HEK293 (cell line): ENCODE results near the gene CCDC78.

Source experiments
- CTCF ChIA-PET: fragments of 350-600 bp; formaldehyde crosslinking; extraction: SDS; loops from one replicate; lab custom pipeline; 2021; ENCODE audit warnings: antibody characterized with exemption; lab: Yijun Ruan, JAX
- POLR2A ChIA-PET: fragments of 300-600 bp; formaldehyde crosslinking; extraction: SDS; loops from one replicate; lab custom pipeline; 2020; ENCODE audit warnings: antibody characterized with exemption, inconsistent platforms; lab: Yijun Ruan, JAX
- H3K27ac ChIP-seq: fragments of 200-500 bp; sonication (Bioruptor generic); 2 replicates; pipeline ENCODE4 v1.5.1; 2014; ENCODE audit warnings: low read depth, low read length, control low read depth, inconsistent platforms; ENCODE audit errors: extremely low read depth
- H3K36me3 ChIP-seq, 2 experiments: fragments of 200-500 bp in 1 of 2; sonication (Bioruptor generic) in 1 of 2; 1 replicate in 1 of 2; 2 replicates in 1 of 2; pipeline ENCODE4 v1.5.1; 2014 to 2017; ENCODE audit warnings: inconsistent platforms in 2 of 2, low read length in 2 of 2; ENCODE audit not compliant: control insufficient read depth in 2 of 2, insufficient read depth in 1 of 2
- H3K4me1 ChIP-seq: fragments of 200-500 bp; sonication (Bioruptor generic); 2 replicates; pipeline ENCODE4 v1.5.1; 2014; ENCODE audit warnings: mild to moderate bottlenecking, low read length, inconsistent platforms; ENCODE audit not compliant: control insufficient read depth, insufficient read depth
- H3K4me3 ChIP-seq: 2 replicates; pipeline ENCODE4 v1.5.1; 2011; ENCODE audit warnings: low read depth, mild to moderate bottlenecking, control low read depth, low read length, moderate library complexity
- H3K9me3 ChIP-seq: fragments of 200-500 bp; sonication (Bioruptor generic); 2 replicates; pipeline ENCODE4 v1.5.1; 2014; ENCODE audit warnings: low read depth, low read length, inconsistent platforms; ENCODE audit not compliant: control insufficient read depth, insufficient read depth
- EGR2 ChIP-seq: fragments of 450-650 bp; formaldehyde crosslinking; IDR thresholded peaks from 2 replicates; pipeline ENCODE4 v1.5.1; 2016; ENCODE audit warnings: low read depth, missing biosample characterization, missing genetic modification characterization
- GLIS2 ChIP-seq: fragments of 450-650 bp; formaldehyde crosslinking; IDR thresholded peaks from 2 replicates; pipeline ENCODE4 v1.5.1; 2016; ENCODE audit warnings: missing biosample characterization, missing genetic modification characterization
- SETDB1 ChIP-seq: IDR thresholded peaks from one replicate; pipeline ENCODE4 v1.6.1; 2017; ENCODE audit warnings: mild to moderate bottlenecking, low read length, moderate library complexity, mixed read lengths; ENCODE audit not compliant: insufficient read length
- ZBTB48 ChIP-seq: fragments of 450-650 bp; formaldehyde crosslinking; IDR thresholded peaks from 2 replicates; pipeline ENCODE4 v1.5.1; 2016; ENCODE audit warnings: missing biosample characterization, missing genetic modification characterization
- ZFHX2 ChIP-seq: fragments of 450-650 bp; formaldehyde crosslinking; conservative IDR thresholded peaks from 2 replicates; pipeline ENCODE4 v1.5.1; 2016; ENCODE audit warnings: missing biosample characterization, missing genetic modification characterization
- ZFP3 ChIP-seq: fragments of 450-650 bp; formaldehyde crosslinking; IDR thresholded peaks from 2 replicates; pipeline ENCODE4 v1.5.1; 2016; ENCODE audit warnings: low read depth, missing biosample characterization, missing genetic modification characterization
- ZFP37 ChIP-seq: fragments of 450-650 bp; formaldehyde crosslinking; IDR thresholded peaks from 2 replicates; pipeline ENCODE4 v1.5.1; 2016; ENCODE audit warnings: missing biosample characterization, missing genetic modification characterization
- ZNF10 ChIP-seq: fragments of 450-650 bp; formaldehyde crosslinking; IDR thresholded peaks from 2 replicates; pipeline ENCODE4 v1.5.1; 2017; ENCODE audit warnings: missing biosample characterization, missing genetic modification characterization
- ZNF140 ChIP-seq: fragments of 450-650 bp; formaldehyde crosslinking; IDR thresholded peaks from 2 replicates; pipeline ENCODE4 v1.5.1; 2016; ENCODE audit warnings: missing biosample characterization, missing genetic modification characterization
- ZNF175 ChIP-seq: fragments of 450-650 bp; formaldehyde crosslinking; IDR thresholded peaks from 2 replicates; pipeline ENCODE4 v1.5.1; 2016; ENCODE audit warnings: missing biosample characterization, missing genetic modification characterization
- ZNF223 ChIP-seq: fragments of 450-650 bp; formaldehyde crosslinking; IDR thresholded peaks from 2 replicates; pipeline ENCODE4 v1.5.1; 2016; ENCODE audit warnings: missing biosample characterization, missing genetic modification characterization
- ZNF239 ChIP-seq: fragments of 450-650 bp; formaldehyde crosslinking; IDR thresholded peaks from 2 replicates; pipeline ENCODE4 v1.5.1; 2016; ENCODE audit warnings: missing biosample characterization, missing genetic modification characterization
- ZNF292 ChIP-seq: fragments of 450-650 bp; formaldehyde crosslinking; IDR thresholded peaks from 2 replicates; pipeline ENCODE4 v1.5.1; 2016; ENCODE audit warnings: low read depth, missing biosample characterization, missing genetic modification characterization, borderline replicate concordance
- ZNF433 ChIP-seq: fragments of 450-650 bp; formaldehyde crosslinking; IDR thresholded peaks from 2 replicates; pipeline ENCODE4 v1.5.1; 2016; ENCODE audit warnings: missing biosample characterization, missing genetic modification characterization, low read depth
- ZNF501 ChIP-seq: fragments of 450-650 bp; formaldehyde crosslinking; IDR thresholded peaks from 2 replicates; pipeline ENCODE4 v1.5.1; 2016; ENCODE audit warnings: missing biosample characterization, missing genetic modification characterization
- ZNF76 ChIP-seq: fragments of 450-650 bp; formaldehyde crosslinking; IDR thresholded peaks from 2 replicates; pipeline ENCODE4; 2016; ENCODE audit warnings: low read depth, missing biosample characterization, missing genetic modification characterization, borderline replicate concordance
- ZNF792 ChIP-seq: fragments of 450-650 bp; formaldehyde crosslinking; IDR thresholded peaks from 2 replicates; pipeline ENCODE4 v1.5.1; 2016; ENCODE audit warnings: missing biosample characterization, missing genetic modification characterization
- TF ChIP-seq, protein P1 (sequence below): fragments of 450-650 bp; formaldehyde crosslinking; IDR thresholded peaks from 2 replicates; pipeline ENCODE4 v1.5.1; 2016; ENCODE audit warnings: missing biosample characterization, missing genetic modification characterization
- TF ChIP-seq, protein P2 (sequence below): fragments of 450-650 bp; IDR thresholded peaks from 2 replicates; pipeline ENCODE4 v1.5.1; 2018; ENCODE audit warnings: missing biosample characterization, missing genetic modification characterization
- TF ChIP-seq, protein P3 (sequence below): fragments of 450-650 bp; formaldehyde crosslinking; IDR thresholded peaks from 2 replicates; pipeline ENCODE4 v1.5.1; 2017; ENCODE audit warnings: missing biosample characterization, missing genetic modification characterization
- TF ChIP-seq, protein P4 (sequence below): fragments of 450-650 bp; formaldehyde crosslinking; IDR thresholded peaks from 2 replicates; pipeline ENCODE4 v1.5.1; 2017; ENCODE audit warnings: missing biosample characterization, mild to moderate bottlenecking, missing genetic modification characterization, moderate library complexity
- TF ChIP-seq, protein P5 (sequence below): fragments of 450-650 bp; formaldehyde crosslinking; IDR thresholded peaks from 2 replicates; pipeline ENCODE4 v1.5.1; 2016; ENCODE audit warnings: missing biosample characterization, missing genetic modification characterization
- TF ChIP-seq, protein P6 (sequence below): fragments of 450-650 bp; formaldehyde crosslinking; IDR thresholded peaks from 2 replicates; pipeline ENCODE4 v1.5.1; 2016; ENCODE audit warnings: missing biosample characterization, missing genetic modification characterization

The CCDC78 gene

DNA sequence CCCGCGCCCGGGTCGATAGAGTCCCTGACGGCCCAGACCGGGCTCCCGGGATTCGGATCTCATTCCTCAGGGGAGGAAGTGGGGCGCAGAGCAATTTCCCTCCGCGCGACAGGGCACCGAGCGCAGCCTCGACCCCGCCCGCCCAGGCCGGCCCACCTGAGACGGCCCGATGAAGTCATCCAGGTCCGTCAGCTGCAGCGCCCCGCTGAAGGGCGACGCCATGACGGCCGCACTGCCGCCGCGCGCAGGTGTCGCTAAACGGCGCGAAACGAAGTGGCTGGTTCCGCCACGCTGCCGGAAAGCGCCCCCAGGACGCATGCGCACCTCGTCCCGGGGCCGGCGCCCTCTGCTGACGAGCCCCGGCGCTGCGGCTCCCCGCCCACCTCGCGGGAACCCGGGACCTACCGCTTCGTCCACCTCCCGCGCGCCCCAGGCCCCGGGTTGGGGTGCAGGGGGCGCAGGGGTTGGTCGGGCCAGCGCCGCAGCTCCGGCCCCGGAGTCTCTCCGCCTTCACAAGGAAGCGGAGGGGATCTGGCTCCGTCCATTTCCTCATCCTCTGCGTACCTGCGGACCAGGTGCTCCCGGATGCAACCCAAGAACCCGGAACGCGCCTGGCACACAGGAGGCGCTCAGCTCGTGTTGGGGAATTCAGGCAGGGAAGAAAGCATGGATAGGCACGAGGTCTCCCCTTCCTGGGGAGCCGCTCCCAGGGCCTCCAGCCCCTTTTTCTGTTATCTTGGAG is 14.7 kb upstream of the CCDC78 start, which contains the start of gene CIAO3 (continued):
- TF ChIP-seq, protein P1, sequence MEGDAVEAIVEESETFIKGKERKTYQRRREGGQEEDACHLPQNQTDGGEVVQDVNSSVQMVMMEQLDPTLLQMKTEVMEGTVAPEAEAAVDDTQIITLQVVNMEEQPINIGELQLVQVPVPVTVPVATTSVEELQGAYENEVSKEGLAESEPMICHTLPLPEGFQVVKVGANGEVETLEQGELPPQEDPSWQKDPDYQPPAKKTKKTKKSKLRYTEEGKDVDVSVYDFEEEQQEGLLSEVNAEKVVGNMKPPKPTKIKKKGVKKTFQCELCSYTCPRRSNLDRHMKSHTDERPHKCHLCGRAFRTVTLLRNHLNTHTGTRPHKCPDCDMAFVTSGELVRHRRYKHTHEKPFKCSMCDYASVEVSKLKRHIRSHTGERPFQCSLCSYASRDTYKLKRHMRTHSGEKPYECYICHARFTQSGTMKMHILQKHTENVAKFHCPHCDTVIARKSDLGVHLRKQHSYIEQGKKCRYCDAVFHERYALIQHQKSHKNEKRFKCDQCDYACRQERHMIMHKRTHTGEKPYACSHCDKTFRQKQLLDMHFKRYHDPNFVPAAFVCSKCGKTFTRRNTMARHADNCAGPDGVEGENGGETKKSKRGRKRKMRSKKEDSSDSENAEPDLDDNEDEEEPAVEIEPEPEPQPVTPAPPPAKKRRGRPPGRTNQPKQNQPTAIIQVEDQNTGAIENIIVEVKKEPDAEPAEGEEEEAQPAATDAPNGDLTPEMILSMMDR (tag by site-specific recombination) = peak; percentile 99
- no peak for TF ChIP-seq ZNF239 (tag by site-specific recombination)
- no peak for TF ChIP-seq ZNF792 (tag by site-specific recombination)
- no peak for TF ChIP-seq ZNF292 (tag by site-specific recombination)
- no peak; the same call in 1 of the 2 replicates for TF ChIP-seq ZNF501 (tag by site-specific recombination)
- TF ChIP-seq, protein P2, sequence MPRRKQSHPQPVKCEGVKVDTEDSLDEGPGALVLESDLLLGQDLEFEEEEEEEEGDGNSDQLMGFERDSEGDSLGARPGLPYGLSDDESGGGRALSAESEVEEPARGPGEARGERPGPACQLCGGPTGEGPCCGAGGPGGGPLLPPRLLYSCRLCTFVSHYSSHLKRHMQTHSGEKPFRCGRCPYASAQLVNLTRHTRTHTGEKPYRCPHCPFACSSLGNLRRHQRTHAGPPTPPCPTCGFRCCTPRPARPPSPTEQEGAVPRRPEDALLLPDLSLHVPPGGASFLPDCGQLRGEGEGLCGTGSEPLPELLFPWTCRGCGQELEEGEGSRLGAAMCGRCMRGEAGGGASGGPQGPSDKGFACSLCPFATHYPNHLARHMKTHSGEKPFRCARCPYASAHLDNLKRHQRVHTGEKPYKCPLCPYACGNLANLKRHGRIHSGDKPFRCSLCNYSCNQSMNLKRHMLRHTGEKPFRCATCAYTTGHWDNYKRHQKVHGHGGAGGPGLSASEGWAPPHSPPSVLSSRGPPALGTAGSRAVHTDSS (tag by site-specific recombination) = no peak
- peak; percentile 93 for TF ChIP-seq ZNF76
- no peak for TF ChIP-seq ZNF140
- no peak for TF ChIP-seq ZNF175 (tag by site-specific recombination)
- 0 out of 2 replicates have a peak, but pooled peaks have one; percentile 48 for TF ChIP-seq ZFP37 (tag by site-specific recombination)
- TF ChIP-seq, protein P3, sequence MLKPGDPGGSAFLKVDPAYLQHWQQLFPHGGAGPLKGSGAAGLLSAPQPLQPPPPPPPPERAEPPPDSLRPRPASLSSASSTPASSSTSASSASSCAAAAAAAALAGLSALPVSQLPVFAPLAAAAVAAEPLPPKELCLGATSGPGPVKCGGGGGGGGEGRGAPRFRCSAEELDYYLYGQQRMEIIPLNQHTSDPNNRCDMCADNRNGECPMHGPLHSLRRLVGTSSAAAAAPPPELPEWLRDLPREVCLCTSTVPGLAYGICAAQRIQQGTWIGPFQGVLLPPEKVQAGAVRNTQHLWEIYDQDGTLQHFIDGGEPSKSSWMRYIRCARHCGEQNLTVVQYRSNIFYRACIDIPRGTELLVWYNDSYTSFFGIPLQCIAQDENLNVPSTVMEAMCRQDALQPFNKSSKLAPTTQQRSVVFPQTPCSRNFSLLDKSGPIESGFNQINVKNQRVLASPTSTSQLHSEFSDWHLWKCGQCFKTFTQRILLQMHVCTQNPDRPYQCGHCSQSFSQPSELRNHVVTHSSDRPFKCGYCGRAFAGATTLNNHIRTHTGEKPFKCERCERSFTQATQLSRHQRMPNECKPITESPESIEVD (tag by site-specific recombination) = no peak
- peak; percentile 73 for TF ChIP-seq ZNF10 (tag by site-specific recombination)
- TF ChIP-seq ZNF433 (tag by site-specific recombination) = no peak
- TF ChIP-seq, protein P4, sequence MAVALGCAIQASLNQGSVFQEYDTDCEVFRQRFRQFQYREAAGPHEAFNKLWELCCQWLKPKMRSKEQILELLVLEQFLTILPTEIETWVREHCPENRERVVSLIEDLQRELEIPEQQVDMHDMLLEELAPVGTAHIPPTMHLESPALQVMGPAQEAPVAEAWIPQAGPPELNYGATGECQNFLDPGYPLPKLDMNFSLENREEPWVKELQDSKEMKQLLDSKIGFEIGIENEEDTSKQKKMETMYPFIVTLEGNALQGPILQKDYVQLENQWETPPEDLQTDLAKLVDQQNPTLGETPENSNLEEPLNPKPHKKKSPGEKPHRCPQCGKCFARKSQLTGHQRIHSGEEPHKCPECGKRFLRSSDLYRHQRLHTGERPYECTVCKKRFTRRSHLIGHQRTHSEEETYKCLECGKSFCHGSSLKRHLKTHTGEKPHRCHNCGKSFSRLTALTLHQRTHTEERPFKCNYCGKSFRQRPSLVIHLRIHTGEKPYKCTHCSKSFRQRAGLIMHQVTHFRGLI = peak; percentile 53; the same call in 1 of the 2 replicates
- TF ChIP-seq ZNF223 (tag by site-specific recombination) = no peak
- TF ChIP-seq SETDB1 = no peak

DNA sequence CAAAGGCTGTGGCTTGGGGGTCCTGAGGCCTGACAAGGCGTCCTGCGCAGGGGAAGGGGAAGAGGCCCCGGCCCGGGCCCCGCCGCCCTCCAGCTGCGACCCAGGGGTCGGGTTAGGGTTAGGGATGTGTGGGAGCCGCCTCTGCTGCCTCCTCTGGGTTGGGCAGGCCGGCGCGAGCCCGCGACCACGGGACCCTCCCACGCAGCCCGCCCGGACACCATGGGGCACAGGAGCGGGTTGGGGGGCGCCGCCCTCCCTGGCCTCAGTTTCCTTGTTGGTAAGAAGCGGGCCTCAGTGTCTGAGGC is 14.2 kb upstream of the CCDC78 start:
- 0 out of 2 replicates have a peak, but pooled peaks cover 2% of the 10 kb centered on the region for H3K4me1 ChIP-seq
- POLR2A ChIA-PET = interaction anchor here (0.8 to 1.7 kb wide), 7 partner anchors 9 to 48 kb away, joined by 3 to 11 read pairs (median 4); partner anchors contain the start of genes ANTKMT and CHTF18
- H3K36me3 ChIP-seq = peaks cover 3 to 30% of the 10 kb centered on the region in 2 experiments; a peak in 2 of 3 replicates
- TF ChIP-seq, protein P5, sequence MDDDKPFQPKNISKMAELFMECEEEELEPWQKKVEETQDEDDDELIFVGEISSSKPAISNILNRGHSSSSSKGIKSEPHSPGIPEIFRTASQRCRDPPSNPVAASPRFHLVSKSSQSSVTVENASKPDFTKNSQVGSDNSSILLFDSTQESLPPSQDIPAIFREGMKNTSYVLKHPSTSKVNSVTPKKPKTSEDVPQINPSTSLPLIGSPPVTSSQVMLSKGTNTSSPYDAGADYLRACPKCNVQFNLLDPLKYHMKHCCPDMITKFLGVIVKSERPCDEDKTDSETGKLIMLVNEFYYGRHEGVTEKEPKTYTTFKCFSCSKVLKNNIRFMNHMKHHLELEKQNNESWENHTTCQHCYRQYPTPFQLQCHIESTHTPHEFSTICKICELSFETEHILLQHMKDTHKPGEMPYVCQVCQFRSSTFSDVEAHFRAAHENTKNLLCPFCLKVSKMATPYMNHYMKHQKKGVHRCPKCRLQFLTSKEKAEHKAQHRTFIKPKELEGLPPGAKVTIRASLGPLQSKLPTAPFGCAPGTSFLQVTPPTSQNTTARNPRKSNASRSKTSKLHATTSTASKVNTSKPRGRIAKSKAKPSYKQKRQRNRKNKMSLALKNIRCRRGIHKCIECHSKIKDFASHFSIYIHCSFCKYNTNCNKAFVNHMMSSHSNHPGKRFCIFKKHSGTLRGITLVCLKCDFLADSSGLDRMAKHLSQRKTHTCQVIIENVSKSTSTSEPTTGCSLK (tag by site-specific recombination) = no peak
- TF ChIP-seq ZFHX2 (peak; percentile 70), ZFP3 (tag by site-specific recombination) (no peak), EGR2 (tag by site-specific recombination) (peak; percentile 87), GLIS2 (peak; percentile 15; the same call in 1 of the 2 replicates), ZBTB48 (tag by site-specific recombination) (peak; percentile 84)
- TF ChIP-seq, protein P6, sequence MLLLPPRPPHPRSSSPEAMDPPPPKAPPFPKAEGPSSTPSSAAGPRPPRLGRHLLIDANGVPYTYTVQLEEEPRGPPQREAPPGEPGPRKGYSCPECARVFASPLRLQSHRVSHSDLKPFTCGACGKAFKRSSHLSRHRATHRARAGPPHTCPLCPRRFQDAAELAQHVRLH = no peak
- TF ChIP-seq, all 188 proteins: peak for 4
- Histone ChIP-seq H3K27ac (peak overlapping the region; percentile 67; the same call in 1 of the 2 replicates), H3K4me3 (peak overlapping the region; percentile 80), H3K9me3 (no peaks in the 10 kb centered on the region)
- CTCF ChIA-PET = interaction anchor here (0.9 to 3.2 kb wide), 10 partner anchors 8 to 66 kb away, joined by 3 to 16 read pairs (median 4); partner anchors contain the start of gene ANTKMT
